ENCODE measurements around the gene WDFY3.

DNA sequence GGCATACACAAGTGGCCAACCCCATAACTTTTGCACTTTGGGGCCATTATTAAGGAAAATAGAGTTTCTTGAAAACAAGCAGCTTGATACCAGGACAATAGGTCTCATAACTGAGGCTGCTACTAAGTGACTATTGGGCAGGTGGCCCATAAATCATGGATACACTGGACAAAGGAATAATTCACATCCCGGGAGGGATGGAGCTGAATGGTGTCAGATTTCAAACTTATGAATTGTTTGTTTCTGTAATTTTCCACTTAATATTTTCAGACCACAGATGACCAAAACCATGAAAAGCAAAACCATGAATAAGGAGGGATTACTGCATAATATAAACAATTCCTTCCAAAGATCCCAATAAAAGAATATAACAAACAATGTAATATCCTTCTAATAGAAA lies 114.4 kb downstream of the WDFY3 start:
- no peak for TF ChIP-seq EP300 (IDR thresholded peaks at IDR 0.05)
- TF ChIP-seq, protein P1, sequence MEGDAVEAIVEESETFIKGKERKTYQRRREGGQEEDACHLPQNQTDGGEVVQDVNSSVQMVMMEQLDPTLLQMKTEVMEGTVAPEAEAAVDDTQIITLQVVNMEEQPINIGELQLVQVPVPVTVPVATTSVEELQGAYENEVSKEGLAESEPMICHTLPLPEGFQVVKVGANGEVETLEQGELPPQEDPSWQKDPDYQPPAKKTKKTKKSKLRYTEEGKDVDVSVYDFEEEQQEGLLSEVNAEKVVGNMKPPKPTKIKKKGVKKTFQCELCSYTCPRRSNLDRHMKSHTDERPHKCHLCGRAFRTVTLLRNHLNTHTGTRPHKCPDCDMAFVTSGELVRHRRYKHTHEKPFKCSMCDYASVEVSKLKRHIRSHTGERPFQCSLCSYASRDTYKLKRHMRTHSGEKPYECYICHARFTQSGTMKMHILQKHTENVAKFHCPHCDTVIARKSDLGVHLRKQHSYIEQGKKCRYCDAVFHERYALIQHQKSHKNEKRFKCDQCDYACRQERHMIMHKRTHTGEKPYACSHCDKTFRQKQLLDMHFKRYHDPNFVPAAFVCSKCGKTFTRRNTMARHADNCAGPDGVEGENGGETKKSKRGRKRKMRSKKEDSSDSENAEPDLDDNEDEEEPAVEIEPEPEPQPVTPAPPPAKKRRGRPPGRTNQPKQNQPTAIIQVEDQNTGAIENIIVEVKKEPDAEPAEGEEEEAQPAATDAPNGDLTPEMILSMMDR (IDR thresholded peaks at IDR 0.05): no peak
- no peak for TF ChIP-seq POLR2A (IDR thresholded peaks at IDR 0.05)
